ENCODE measurements around the gene CAMTA1. TPM values are rescaled to one million over a fixed set of nuclear protein-coding genes. Genes with fewer than 3 reads are reported as not detected.

CAMTA1 gene
- total RNA-seq, 1 donor from 2014 or later = 62.9 TPM

- Histone ChIP-seq H3K4me1 (no peaks in the 10 kb centered on the region), H3K9me3 (no peaks in the 10 kb centered on the region), H3K36me3 (no peaks in the 10 kb centered on the region), H3K27me3 (no peaks in the 10 kb centered on the region), H3K27ac (no peak overlapping the region), H3K4me3 (no peak overlapping the region)
- intact Hi-C loops (cut with DNase I) = no loop called here
- DNase-seq (ENCODE audit: extremely low spot score in 2 of 2) = no peak
- no peak for TF ChIP-seq POLR2A (IDR thresholded peaks at IDR 0.05)
- no peak for TF ChIP-seq CTCF (IDR thresholded peaks at IDR 0.05)
- no peak for TF ChIP-seq POLR2AphosphoS5 (IDR thresholded peaks at IDR 0.05; ENCODE audit: insufficient read depth in 1 of 2, low read depth in 1 of 2)
Observed at GRCh38 chr1:7694600-7695496, 909.6 kb downstream of the CAMTA1 start.

DNA sequence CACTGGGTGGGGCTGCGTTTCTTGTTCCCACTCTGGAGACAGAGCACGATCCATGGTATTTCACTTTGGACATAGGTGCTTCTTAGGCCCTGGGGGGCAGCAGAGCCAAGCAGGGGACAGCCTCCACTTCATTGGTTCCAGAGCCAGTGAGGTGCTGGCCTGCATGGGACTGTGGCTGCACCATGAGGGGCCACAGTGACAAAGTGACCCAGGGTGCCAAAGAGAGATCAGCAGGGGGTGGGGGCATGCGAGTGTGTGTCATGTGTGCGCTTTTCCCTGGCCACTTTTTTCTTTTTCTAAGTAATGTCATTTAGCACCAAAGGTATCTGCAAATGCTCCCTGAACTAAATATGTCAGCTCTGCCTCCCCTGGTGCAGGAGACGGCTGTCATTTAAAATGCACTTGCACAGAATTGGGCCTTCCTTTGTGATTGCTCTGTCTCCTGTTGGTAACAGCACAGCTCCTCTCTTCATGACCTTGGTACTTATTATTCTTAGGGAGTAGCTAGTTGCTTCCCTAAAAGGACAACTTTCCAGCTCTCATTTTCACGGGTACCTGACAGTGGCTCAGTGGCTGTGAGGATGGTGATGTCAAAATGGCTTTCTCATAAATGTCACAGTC, 910.4 kb downstream of the CAMTA1 start:
- TF ChIP-seq CTCF (IDR thresholded peaks at IDR 0.05) = no peak
- no peak for TF ChIP-seq POLR2AphosphoS5 (IDR thresholded peaks at IDR 0.05; ENCODE audit: insufficient read depth in 1 of 2, low read depth in 1 of 2)
- TF ChIP-seq POLR2A (IDR thresholded peaks at IDR 0.05) = no peak
- Histone ChIP-seq H3K4me1 (no peaks in the 10 kb centered on the region), H3K9me3 (no peaks in the 10 kb centered on the region), H3K4me3 (no peak overlapping the region), H3K27me3 (no peaks in the 10 kb centered on the region), H3K36me3 (no peaks in the 10 kb centered on the region), H3K27ac (no peak overlapping the region)
- intact Hi-C loops (cut with DNase I) = no loop called here
- no peak for DNase-seq (ENCODE audit: extremely low spot score in 2 of 2)

DNA sequence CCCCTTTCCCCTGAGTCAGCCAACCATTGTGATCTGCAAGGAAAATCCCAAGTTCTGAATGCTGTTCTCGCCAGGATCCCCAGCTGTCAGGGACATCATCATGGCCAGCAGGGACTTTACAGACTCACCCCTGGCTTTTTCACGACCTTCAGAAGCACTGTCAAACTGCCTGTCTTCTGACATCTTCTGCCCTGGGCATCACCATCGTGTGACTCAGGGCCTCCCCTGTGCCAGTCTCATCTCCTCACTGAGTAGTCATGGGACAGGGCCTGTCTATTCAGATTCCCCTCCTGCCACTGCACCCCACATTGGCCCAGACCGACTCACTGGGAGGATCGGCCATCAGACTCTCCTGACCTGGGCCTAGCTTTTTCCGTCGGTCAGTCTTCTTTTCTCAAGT, 913.4 kb downstream of the CAMTA1 start:
- Histone ChIP-seq H3K27ac (no peak overlapping the region), H3K4me1 (no peaks in the 10 kb centered on the region), H3K36me3 (no peaks in the 10 kb centered on the region), H3K4me3 (no peak overlapping the region), H3K27me3 (no peaks in the 10 kb centered on the region), H3K9me3 (no peaks in the 10 kb centered on the region)
- DNase-seq (ENCODE audit: extremely low spot score in 2 of 2) = no peak
- TF ChIP-seq POLR2A (IDR thresholded peaks at IDR 0.05) (no peak), CTCF (IDR thresholded peaks at IDR 0.05) (no peak), POLR2AphosphoS5 (IDR thresholded peaks at IDR 0.05; ENCODE audit: insufficient read depth in 1 of 2, low read depth in 1 of 2) (no peak)
- intact Hi-C loops (cut with DNase I) = no loop called here

- TF ChIP-seq POLR2AphosphoS5 (IDR thresholded peaks at IDR 0.05; ENCODE audit: insufficient read depth in 1 of 2, low read depth in 1 of 2) (no peak), POLR2A (IDR thresholded peaks at IDR 0.05) (no peak)
- H3K9me3 ChIP-seq = no peaks in the 10 kb centered on the region
- H3K36me3 ChIP-seq = no peaks in the 10 kb centered on the region
- peaks cover 3% of the 10 kb centered on the region for H3K4me1 ChIP-seq
- no peak overlapping the region for H3K27ac ChIP-seq
- H3K27me3 ChIP-seq = no peaks in the 10 kb centered on the region
- DNase-seq (ENCODE audit: extremely low spot score in 2 of 2) = no peak
- no peak overlapping the region for H3K4me3 ChIP-seq
- intact Hi-C loops (cut with DNase I) = no loop called here
Observed at GRCh38 chr1:7702365-7702764, 917.1 kb downstream of the CAMTA1 start.

DNA sequence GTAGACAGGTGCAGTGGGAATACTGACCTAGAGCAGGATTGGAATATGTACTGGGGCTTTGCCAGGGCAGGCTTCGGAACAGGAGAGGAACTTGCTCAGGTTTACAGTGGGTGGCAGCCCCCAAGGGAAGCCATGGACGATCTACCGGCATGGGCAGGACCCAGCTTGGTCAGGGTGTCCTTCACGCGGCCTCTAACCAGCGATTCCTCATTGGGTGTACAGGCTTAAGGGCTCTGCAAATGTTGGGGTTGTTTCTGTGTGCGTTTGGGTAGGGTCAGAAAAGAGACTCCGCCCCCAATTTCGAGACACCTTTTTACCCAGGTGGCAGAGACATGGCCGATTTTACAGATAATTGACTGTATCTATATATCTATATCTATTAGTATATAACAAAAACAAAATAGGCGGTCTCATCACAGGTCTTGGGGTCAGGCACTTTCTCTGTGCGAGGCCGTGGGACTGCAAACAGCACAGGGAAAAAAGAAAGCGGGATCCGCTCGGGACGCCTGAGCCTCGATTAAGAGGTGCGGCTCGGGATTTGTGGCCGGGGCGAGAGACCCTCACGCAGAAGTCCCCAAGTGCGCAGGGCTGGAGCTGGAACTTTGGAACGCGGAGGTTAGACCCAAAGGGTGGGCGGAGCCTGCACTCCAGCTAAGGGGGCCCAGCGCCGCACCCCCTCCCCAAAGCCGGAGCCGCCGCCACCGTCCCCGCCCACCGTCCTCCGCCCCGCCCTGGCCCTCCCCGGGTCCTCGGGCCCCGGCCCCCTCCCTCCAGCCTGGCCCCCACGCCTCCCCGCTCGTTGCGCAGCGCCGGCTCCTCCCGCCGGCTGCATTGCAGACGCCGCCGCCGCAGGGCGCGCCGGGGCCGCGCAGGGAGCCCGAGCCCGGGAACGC, 918.3 kb downstream of the CAMTA1 start:
- Histone ChIP-seq H3K4me3 (peak overlapping the region; percentile 53 to 61), H3K4me1 (peaks cover 3% of the 10 kb centered on the region), H3K27me3 (no peaks in the 10 kb centered on the region), H3K36me3 (no peaks in the 10 kb centered on the region), H3K27ac (no peak overlapping the region), H3K9me3 (no peaks in the 10 kb centered on the region)
- DNase-seq (ENCODE audit: extremely low spot score in 2 of 2) = no peak
- TF ChIP-seq POLR2AphosphoS5 (IDR thresholded peaks at IDR 0.05; ENCODE audit: insufficient read depth in 1 of 2, low read depth in 1 of 2) (no peak), POLR2A (IDR thresholded peaks at IDR 0.05) (no peak), CTCF (IDR thresholded peaks at IDR 0.05) (no peak)
- intact Hi-C loops (cut with DNase I) = no loop called here
